Lung (tissue), 12 donors: ENCODE measurements around the gene PIK3R6. TPM values are rescaled to one million over a fixed set of nuclear protein-coding genes. Genes with fewer than 3 reads are reported as not detected.

Experiments used
- ATAC-seq: fragments of 200-7000 bp; cut with Tn5 transposase; one replicate; pipeline ENCODE4 v1.9.1; 2020; ENCODE audit warnings: moderate number of reproducible peaks; ENCODE audit not compliant: insufficient read depth, low FRiP score
- DNase-seq, 3 donors: peaks; one replicate each; pipeline ENCODE4 v3.0.0-alpha.2; 2013 to 2017
- H3K27ac ChIP-seq, 2 donors: one replicate each; pipeline ENCODE4 v1.5.1; 2013; ENCODE audit warnings: mild to moderate bottlenecking in 2 of 2, moderate library complexity in 2 of 2, control low read depth in 1 of 2, inconsistent platforms in 1 of 2, low read depth in 1 of 2, low read length in 1 of 2
- H3K27me3 ChIP-seq, 3 donors: one replicate each; pipeline ENCODE4 v1.5.1; 2013; ENCODE audit warnings: low read length in 2 of 3; ENCODE audit not compliant: control insufficient read depth in 3 of 3, insufficient read depth in 3 of 3
- H3K36me3 ChIP-seq, 4 donors: one replicate each; pipeline ENCODE4 v1.5.1; 2013; ENCODE audit warnings: low read length in 4 of 4, mild to moderate bottlenecking in 1 of 4, moderate library complexity in 1 of 4; ENCODE audit not compliant: control insufficient read depth in 4 of 4, insufficient read depth in 4 of 4
- H3K4me1 ChIP-seq, 5 donors: one replicate each; pipeline ENCODE4 v1.5.1; 2013; ENCODE audit warnings: low read length in 5 of 5, mild to moderate bottlenecking in 2 of 5, moderate library complexity in 1 of 5; ENCODE audit not compliant: control insufficient read depth in 5 of 5, insufficient read depth in 5 of 5
- H3K4me3 ChIP-seq: one replicate; pipeline ENCODE4 v1.5.1; 2013; ENCODE audit warnings: mild to moderate bottlenecking, control low read depth, moderate library complexity
- H3K9ac ChIP-seq, 2 donors: one replicate each; pipeline ENCODE4 v1.5.1; 2013; ENCODE audit warnings: low read length in 2 of 2, control low read depth in 1 of 2; ENCODE audit not compliant: insufficient read depth in 1 of 2
- H3K9me3 ChIP-seq, 4 donors: one replicate each; pipeline ENCODE4 v1.5.1; 2013; ENCODE audit warnings: low read length in 3 of 4, mild to moderate bottlenecking in 1 of 4, moderate library complexity in 1 of 4; ENCODE audit not compliant: control insufficient read depth in 4 of 4, insufficient read depth in 3 of 4
- whole genome bisulfite sequencing, 2 donors: extraction: QIAGEN DNeasy Blood & Tissue Kit; methylation state at CpG; one replicate each; pipeline ENCODE4 v1.1.7; 2013; 5-methylcytosine and 5-hydroxymethylcytosine counted together
- polyA plus RNA-seq, 2 donors: library from polyadenylated mRNA; stranded (reverse); fragments of 200-250 nt; gene quantifications; one replicate each; pipeline ENCODE4 v1.2.1, GENCODE V29; 2013
- total RNA-seq, 2 donors: library from RNA; depleted of rRNA in 1 of 2; stranded (reverse); fragments of >200 nt in 1 of 2; gene quantifications; one replicate each; pipeline ENCODE4 v1.2.1, GENCODE V29; 2014 to 2021
- TF ChIP-seq, protein P1 (sequence below): IDR thresholded peaks from 2 replicates; pipeline ENCODE4 v1.5.1; 2012; ENCODE audit warnings: mild to moderate bottlenecking; ENCODE audit errors: control extremely low read depth, extremely low read depth
- donor health status: control.
- donor health status: control.
- donor health status: Bipolar disorder and iron deficiency.
- donor health status: healthy.
- donor health status: DM: yes; HTN: yes; CAD: no.

PIK3R6 gene
- total and polyA plus RNA-seq, 4 donors = 0.93 to 3.0 (median 1.5) TPM

DNA sequence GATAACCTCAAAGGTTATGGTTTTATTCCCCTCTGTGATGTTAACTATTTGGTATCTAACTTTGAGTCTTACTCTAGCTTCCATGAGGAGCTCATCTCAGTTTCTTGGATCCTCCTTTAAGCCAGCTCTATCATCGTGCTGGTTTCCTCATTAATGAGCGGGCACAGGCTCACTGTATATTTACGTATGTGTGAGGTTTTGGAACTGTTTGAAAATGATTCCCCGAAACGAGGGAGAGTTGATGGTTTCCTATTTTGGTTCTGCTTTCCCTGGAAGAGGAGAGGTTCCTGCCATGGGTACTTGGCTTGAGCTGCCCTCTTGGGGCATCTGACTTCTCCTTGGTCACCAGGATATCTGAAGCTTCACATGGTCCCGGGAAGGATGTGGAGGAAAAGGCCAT, 32.7 kb upstream of the PIK3R6 start:
- peaks cover 0 to 1% (median 0%) of the 10 kb centered on the region in 4 donors for H3K36me3 ChIP-seq
- 35 to 52% methylated on average over 6 of the region's 6 CpGs for WGBS, 2 donors
- H3K9me3 ChIP-seq = peaks cover 0 to 4% (median 0%) of the 10 kb centered on the region in 4 donors
- H3K4me1 ChIP-seq = peaks cover 0 to 2% (median 0%) of the 10 kb centered on the region in 5 donors
- H3K27me3 ChIP-seq = peaks cover 0 to 54% (median 2%) of the 10 kb centered on the region in 3 donors
- no peak overlapping the region for H3K4me3 ChIP-seq
- TF ChIP-seq, protein P1, sequence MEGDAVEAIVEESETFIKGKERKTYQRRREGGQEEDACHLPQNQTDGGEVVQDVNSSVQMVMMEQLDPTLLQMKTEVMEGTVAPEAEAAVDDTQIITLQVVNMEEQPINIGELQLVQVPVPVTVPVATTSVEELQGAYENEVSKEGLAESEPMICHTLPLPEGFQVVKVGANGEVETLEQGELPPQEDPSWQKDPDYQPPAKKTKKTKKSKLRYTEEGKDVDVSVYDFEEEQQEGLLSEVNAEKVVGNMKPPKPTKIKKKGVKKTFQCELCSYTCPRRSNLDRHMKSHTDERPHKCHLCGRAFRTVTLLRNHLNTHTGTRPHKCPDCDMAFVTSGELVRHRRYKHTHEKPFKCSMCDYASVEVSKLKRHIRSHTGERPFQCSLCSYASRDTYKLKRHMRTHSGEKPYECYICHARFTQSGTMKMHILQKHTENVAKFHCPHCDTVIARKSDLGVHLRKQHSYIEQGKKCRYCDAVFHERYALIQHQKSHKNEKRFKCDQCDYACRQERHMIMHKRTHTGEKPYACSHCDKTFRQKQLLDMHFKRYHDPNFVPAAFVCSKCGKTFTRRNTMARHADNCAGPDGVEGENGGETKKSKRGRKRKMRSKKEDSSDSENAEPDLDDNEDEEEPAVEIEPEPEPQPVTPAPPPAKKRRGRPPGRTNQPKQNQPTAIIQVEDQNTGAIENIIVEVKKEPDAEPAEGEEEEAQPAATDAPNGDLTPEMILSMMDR = no peak
- DNase-seq (no peak), ATAC-seq (no peak)
- H3K27ac ChIP-seq = no peak overlapping the region
- no peak overlapping the region for H3K9ac ChIP-seq

DNA sequence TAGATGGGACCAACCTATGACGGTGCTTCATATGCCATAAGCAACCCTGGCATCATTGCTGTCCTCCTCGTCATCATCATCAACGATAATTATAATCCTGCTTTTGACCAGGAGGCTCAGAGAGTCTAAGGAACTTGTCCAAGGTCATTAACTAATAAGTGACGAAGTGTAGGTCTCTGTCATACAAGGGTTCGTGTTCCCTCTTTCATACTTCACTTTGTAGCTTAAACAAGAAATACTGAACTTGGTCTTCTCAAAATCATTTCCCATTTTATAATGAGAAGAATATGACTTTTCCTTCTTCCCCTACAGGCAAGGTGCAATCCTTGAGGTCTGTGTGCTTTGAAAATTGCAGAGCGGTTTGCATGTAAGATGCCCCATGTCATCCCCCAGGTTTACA, 31.2 kb upstream of the PIK3R6 start:
- ATAC-seq (no peak), DNase-seq (no peak)
- H3K4me3 ChIP-seq = no peak overlapping the region
- TF ChIP-seq, protein P1 = no peak
- peaks cover 0 to 1% (median 0%) of the 10 kb centered on the region in 4 donors for H3K36me3 ChIP-seq
- no peak overlapping the region for H3K9ac ChIP-seq
- H3K4me1 ChIP-seq = peaks cover 0 to 2% (median 0%) of the 10 kb centered on the region in 5 donors
- peaks cover 0 to 62% (median 4%) of the 10 kb centered on the region in 3 donors for H3K27me3 ChIP-seq
- H3K9me3 ChIP-seq = peaks cover 0 to 4% (median 0%) of the 10 kb centered on the region in 4 donors
- WGBS, 2 donors = 63 to 77% methylated on average over 6 of the region's 6 CpGs
- H3K27ac ChIP-seq = no peak overlapping the region

DNA sequence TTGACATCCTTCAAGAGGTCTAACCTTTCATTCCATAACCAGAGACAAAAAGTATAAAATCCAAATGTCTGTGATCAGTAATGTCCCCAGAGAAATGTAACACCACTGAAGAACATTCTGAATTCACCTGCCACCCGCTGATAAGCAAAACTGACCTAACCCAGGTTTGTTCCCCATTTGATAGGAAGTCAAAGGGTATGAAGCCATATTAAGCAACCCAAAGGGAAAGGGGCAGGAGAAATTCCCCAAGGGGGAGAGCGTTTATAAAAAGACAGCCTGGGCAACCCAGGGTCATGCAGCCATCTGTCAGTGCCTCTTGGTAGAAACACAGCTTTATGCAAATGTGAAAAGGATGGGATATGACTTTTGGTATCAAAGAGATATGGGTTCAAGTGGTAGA, 30.7 kb upstream of the PIK3R6 start:
- Histone ChIP-seq H3K9me3 (peaks cover 0 to 4% (median 0%) of the 10 kb centered on the region in 4 donors), H3K36me3 (peaks cover 0 to 1% (median 0%) of the 10 kb centered on the region in 4 donors), H3K27me3 (peaks cover 0 to 65% (median 5%) of the 10 kb centered on the region in 3 donors), H3K4me1 (peaks cover 0 to 2% (median 0%) of the 10 kb centered on the region in 5 donors), H3K4me3 (no peak overlapping the region), H3K9ac (no peak overlapping the region), H3K27ac (no peak overlapping the region)
- no peak for DNase-seq
- TF ChIP-seq, protein P1 = no peak
- ATAC-seq = no peak
- WGBS, 2 donors = 34 to 67% methylated on average over 2 of the region's 2 CpGs
